ENCODE results near the gene ROR1. TPM values are rescaled to one million over a fixed set of nuclear protein-coding genes. Genes with fewer than 3 reads are reported as not detected.

The ROR1 gene
- total and polyA plus RNA-seq, 2 donors (not counting 3 experiments of a cell fraction or from before 2014, with no cell fraction given) = 2.6 to 3.5 TPM

GRCh38 chr1:64117492-64117891 lies 343.7 kb downstream of the ROR1 start:
- H3K79me2 ChIP-seq (ENCODE audit: control insufficient read depth, insufficient read depth, low read length) = no peaks in the 10 kb centered on the region
- no peaks in the 10 kb centered on the region for H3K36me3 ChIP-seq (ENCODE audit: control insufficient read depth in 2 of 2, extremely low read depth in 1 of 2, insufficient read depth in 2 of 2, low read length in 2 of 2)
- no peaks in the 10 kb centered on the region for H4K20me1 ChIP-seq (replicated peaks; ENCODE audit: control insufficient read depth, extremely low read depth, insufficient read depth, low read length)
- peaks cover 0 to under 1% of the 10 kb centered on the region in 2 experiments for H3K27me3 ChIP-seq (ENCODE audit: control insufficient read depth in 2 of 2, insufficient read depth in 2 of 2, low read length in 2 of 2)
- ChIA-PET POLR2A (no interaction called here), CTCF (interaction anchor here (1.6 kb wide), 1 partner anchor 20 kb away, joined by 4 read pairs; no protein-coding TSS in a partner anchor)
- no peaks in the 10 kb centered on the region for H3K9me1 ChIP-seq (replicated peaks; ENCODE audit: control insufficient read depth, extremely low read depth, insufficient read depth, low read length)
- H2AFZ ChIP-seq (ENCODE audit: low read depth, low read length) = no peak overlapping the region
- no peak overlapping the region for H3K4me3 ChIP-seq (replicated peaks in 1 of 3; ENCODE audit: insufficient read depth in 1 of 3, low read depth in 1 of 3, low read length in 3 of 3)
- DNase-seq (ENCODE audit: low read depth, low spot score) = no peak
- dilution Hi-C loops (cut with MboI; ENCODE audit: extremely low pct_ligation_motif_present, low sequenced_read_pairs) = no loop called here
- no peak overlapping the region for H3K27ac ChIP-seq (ENCODE audit: insufficient read depth, low read depth, low read length)
- no peak for TF ChIP-seq CTCF (IDR thresholded peaks at IDR 0.05; ENCODE audit: extremely low read depth in 1 of 2, insufficient read depth in 1 of 2, low read depth in 1 of 2, low read length in 2 of 2)
- no peak for TF ChIP-seq POLR2A (IDR thresholded peaks at IDR 0.05; ENCODE audit: low read depth, low read length)
- TF ChIP-seq EZH2 (IDR thresholded peaks at IDR 0.05; ENCODE audit: borderline replicate concordance, low read depth, low read length, severe bottlenecking) = no peak
- TF ChIP-seq MYC (IDR thresholded peaks at IDR 0.05; ENCODE audit: low read depth, low read length) = no peak
- no peak for TF ChIP-seq POLR2AphosphoS5 (IDR thresholded peaks at IDR 0.05; ENCODE audit: insufficient read depth, low read depth, low read length)
- TF ChIP-seq, protein P1, sequence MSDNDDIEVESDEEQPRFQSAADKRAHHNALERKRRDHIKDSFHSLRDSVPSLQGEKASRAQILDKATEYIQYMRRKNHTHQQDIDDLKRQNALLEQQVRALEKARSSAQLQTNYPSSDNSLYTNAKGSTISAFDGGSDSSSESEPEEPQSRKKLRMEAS (IDR thresholded peaks at IDR 0.05; ENCODE audit: insufficient read depth, insufficient read length) = no peak
- TF ChIP-seq JUN (IDR thresholded peaks at IDR 0.05; ENCODE audit: borderline replicate concordance, insufficient read depth, insufficient read length, low read depth) = no peak
- no peak for TF ChIP-seq GATA2 (IDR thresholded peaks at IDR 0.05; ENCODE audit: insufficient read depth, insufficient read length, low read depth, low read length)
- TF ChIP-seq FOS (IDR thresholded peaks at IDR 0.05; ENCODE audit: borderline replicate concordance, insufficient read depth, low read length) = no peak
- no peak for FAIRE-seq
- H3K9ac ChIP-seq (replicated peaks; ENCODE audit: extremely low read depth, insufficient read depth, low read length) = no peak overlapping the region
- intact Hi-C loops (cut with micrococcal nuclease) = no loop called here
- H3K4me1 ChIP-seq (ENCODE audit: control insufficient read depth, extremely low read depth, insufficient read depth, low read length) = no peaks in the 10 kb centered on the region
- no peaks in the 10 kb centered on the region for H3K9me3 ChIP-seq (replicated peaks; ENCODE audit: control insufficient read depth, insufficient read depth, low read length)
- H3K4me2 ChIP-seq (ENCODE audit: insufficient read depth, low read length) = no peak overlapping the region
- BruUV-seq (replicated peaks) = no TSS peak

All from endothelial cell of umbilical vein (primary cell).